Activated effector memory CD4-positive, alpha-beta T cell treated with anti-CD3 and anti-CD28 coated beads, Interleukin-2, amount 50 U/mL, for 16 hours (primary cell): Measurements from ENCODE around the gene PRDM12.

Experiments
- DNase-seq: peaks from one replicate; pipeline ENCODE4 v3.0.0-alpha.2; 2020

The PRDM12 gene

GRCh38 chr9:130664251-130665028 is at the start of gene PRDM12:
TSS of gene PRDM12 (plus strand) at chr9:130664594. CDS start at chr9:130664654, 60 bp downstream.
- DNase-seq, result no peak

DNA sequence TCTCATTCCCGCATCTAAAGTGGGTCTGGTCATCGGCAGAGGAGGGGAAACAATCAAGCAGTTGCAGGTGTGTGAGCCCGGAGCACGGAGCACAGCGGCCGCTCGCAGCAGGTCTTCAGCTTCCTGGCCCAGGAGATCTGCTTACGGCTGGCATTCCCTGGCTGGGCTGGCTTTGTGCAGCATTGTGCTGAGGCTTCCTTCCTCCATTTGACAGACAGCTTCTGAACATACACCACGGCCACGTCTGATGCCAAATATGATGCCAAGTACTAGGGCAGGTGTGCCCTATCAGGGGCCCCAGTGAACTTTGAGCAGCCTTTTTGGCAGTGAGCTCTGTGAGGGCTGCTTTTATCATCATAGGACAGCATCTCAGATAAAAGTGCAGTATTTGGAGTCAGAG is 47.9 kb upstream of the PRDM12 start:
- no peak for DNase-seq

GRCh38 chr9:130623466-130623865 is 40.9 kb upstream of the PRDM12 start:
- no peak for DNase-seq

- DNase-seq, result no peak
These were observed 40.2 kb upstream of the PRDM12 start for GRCh38 chr9:130624154-130624553.

GRCh38 chr9:130626249-130626996 is 38.0 kb upstream of the PRDM12 start:
- no peak for DNase-seq

DNA sequence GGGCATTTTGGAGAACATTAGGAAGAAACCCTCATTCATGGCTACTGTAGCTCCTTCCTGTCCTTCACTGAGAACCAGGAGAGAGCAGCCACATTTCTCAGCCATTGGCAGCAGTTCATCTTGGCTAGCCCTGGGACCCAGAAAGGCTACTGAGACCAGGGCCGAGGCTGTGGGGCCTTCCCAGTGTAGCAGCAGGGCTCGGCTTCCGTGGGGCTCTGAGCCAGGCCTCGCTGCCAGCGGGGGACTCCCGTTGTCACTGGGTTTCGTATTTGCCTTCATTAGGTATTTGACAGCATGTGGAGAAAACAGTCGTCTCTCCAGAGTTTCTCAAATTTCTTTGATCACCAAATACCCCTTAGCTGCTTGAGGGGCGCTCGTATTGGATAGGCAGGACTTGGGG is 37.3 kb upstream of the PRDM12 start:
- DNase-seq, result no peak

DNA sequence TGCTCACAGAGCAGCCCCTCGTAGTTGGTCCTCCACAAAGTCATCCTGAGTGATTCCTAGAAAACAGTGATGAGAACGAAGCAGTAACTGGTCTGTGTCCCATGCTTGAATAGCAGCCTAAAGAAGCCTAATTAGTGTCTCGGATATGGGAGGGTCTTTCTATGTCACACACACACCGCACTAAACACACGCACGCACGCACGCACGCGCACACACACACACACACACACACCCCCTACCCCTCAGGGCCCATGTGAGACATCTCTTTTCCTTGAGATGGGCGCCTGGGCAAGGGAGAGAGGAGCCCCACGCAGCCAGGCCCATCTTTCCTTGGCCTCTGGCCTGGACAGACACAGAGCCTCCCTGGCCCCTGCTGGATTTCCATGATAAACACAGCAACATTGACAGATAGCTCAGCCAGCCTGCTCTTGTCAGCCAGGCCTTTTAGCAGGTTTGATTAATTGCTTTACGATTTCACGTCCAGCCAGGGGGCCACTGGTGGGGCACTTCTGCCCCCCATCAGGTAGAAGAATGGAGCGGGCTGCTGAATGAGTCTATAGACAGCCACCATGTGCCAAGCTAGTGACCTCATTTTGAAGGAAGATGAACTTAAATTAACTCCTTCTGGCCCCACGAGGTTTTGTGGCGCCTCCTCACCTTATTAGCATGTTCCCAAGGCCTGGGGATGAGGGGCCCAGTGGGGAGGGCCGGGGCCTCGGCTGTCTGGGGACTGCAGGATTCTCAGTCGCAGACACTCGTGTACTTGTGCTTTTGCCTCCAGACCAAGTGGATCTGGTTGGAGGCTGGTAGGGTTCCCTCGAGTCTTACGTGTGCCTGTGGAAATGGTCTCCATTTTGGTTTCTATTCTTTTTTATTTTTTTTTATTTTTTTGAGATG is 36.2 kb upstream of the PRDM12 start:
- DNase-seq, result peak; percentile 31

- peak; percentile 46 for DNase-seq
These were observed 34.8 kb upstream of the PRDM12 start for GRCh38 chr9:130629443-130630070.

- DNase-seq, result peak; percentile 30
These were observed 34.3 kb upstream of the PRDM12 start for GRCh38 chr9:130630071-130630450.

DNA sequence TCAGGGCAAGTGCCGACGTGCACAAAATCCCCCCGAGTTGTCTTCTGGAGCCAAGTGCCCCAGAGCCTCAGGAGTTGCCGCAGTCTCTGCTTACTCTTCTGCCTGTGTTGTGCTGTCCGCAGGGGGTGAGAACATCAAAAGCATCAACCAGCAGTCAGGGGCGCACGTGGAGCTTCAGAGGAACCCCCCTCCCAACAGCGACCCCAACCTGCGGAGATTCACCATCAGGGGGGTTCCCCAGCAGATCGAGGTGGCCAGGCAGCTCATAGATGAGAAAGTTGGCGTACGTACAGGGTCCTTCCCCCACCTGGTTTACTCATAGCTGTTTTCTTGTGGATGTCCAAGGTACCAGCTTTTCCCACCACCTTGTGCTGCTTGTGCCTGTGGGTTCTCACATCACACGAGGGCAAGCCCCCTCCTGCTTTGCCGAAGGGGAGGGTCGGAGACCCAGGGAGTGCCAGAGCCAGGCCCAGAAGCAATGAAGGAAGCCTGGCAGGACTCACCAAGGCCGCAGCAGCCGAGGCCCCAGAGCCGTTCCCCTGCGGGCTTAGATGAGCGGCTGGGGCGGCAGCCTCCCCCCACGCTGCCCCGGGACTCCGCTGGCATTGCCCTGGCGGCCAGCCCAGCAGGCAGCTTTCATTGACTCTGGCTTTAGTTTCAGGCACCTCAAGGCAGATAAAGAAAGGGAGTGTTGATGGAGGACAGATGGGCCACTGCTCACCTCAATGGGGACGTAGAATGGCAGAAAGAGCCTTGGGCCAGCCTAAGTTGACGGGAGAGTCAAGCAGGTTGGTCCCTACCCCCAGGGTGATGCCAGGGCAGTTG is 33.7 kb upstream of the PRDM12 start:
- DNase-seq, result no peak

DNA sequence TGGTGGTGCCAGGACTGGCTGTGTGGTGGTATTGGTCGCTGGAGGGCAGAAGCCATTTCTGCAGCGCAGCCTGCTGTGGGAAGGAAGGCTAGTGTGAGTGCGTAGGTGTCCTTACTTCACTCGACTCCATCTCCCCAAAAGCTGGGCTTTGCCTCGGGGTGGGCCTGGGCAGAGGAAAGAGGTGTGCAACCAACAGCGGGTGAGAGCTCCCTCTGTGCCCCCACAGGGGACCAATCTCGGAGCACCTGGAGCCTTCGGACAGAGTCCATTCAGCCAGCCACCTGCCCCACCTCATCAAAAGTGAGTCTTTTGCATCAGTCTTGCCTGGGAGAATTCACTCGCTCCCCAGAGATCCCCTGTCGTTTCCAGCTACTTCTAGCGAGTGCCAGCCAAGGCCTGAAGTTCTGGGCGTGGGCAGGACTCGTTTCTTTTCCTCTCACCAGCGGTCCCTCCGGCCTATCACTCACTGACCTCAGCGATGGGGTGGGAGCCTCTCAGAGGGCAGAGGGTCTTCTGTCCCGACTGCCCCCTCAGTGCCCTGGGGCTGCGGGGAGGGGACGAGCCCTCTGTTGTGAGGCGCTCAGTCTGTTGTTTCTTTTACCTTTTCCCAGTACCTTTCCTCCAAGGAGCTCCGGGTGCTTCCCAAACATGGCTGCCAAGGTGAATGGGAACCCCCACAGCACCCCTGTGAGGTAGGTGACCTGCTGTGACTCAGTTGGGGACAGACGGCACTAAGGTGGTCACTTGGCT is 32.9 kb upstream of the PRDM12 start:
- DNase-seq, result no peak

- DNase-seq, result peak; percentile 57
These were observed 32.2 kb upstream of the PRDM12 start for GRCh38 chr9:130632081-130632710.

GRCh38 chr9:130632841-130633240 is 31.6 kb upstream of the PRDM12 start:
- no peak for DNase-seq

- peak; percentile 55 for DNase-seq
These were observed 30.8 kb upstream of the PRDM12 start for GRCh38 chr9:130633336-130634190.

DNA sequence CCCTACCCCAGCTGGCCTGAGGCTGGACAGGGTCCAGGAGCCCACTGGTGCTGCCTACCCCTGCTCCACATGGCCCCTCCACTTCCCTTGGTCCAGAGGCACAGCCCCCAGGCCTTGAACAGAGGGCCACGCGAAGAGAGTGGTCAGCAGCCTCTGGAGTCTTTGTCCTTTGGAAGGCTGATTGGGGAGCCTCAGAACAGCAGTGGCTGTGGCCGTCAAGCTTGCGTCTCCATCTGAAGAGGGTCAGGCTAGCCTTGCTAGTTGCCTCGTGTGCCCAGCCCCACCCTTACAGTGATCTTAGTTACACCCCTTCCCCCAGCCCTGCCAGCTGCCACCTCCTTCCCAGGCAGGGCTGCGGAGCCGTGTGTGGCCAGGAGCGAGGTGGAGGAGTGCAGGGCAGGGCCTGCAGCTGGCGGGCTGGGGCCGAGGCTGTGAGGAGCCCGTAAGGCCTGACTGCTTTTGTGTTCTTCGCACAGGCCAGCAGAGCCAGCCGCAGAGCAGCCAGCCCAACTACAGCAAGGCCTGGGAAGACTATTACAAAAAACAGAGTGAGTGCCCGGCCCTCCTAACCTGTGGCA is 30.1 kb upstream of the PRDM12 start:
- DNase-seq, result peak; percentile 53

- peak; percentile 37 for DNase-seq
These were observed 29.6 kb upstream of the PRDM12 start for GRCh38 chr9:130634801-130635200.

DNA sequence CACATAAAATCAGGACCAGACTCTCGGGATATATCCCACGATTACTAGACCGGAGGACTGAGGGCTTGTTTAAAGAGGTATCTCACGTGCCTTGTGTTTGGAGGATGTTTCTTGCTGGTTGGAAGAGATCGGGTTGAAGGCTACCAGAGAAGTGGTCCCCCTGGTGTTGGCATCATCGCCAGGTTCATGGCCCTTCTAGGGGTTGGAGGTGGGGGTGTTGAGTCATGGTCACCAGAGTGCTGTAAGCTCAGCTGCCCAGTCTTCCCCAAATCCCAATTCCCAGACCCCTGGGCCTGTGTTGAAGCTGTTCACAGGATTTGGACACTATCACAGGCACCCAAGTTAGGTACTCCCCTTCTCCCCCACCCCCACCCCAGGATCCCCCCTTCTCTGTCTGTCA is 29.1 kb upstream of the PRDM12 start:
- DNase-seq, result peak; percentile 54

- no peak for DNase-seq
These were observed 28.4 kb upstream of the PRDM12 start for GRCh38 chr9:130635721-130636647.
